GM19035 (cell line): ENCODE results near the gene UBE2D2.
A peak's percentile ranks its signal among the peaks of the same experiment; 100 is the strongest.

Experiments used
- ATAC-seq: cut with Tn5 transposase; IDR thresholded peaks from one replicate; pipeline ENCODE4 v1.9.1; 2021; ENCODE audit not compliant: unreplicated experiment

UBE2D2 gene

DNA sequence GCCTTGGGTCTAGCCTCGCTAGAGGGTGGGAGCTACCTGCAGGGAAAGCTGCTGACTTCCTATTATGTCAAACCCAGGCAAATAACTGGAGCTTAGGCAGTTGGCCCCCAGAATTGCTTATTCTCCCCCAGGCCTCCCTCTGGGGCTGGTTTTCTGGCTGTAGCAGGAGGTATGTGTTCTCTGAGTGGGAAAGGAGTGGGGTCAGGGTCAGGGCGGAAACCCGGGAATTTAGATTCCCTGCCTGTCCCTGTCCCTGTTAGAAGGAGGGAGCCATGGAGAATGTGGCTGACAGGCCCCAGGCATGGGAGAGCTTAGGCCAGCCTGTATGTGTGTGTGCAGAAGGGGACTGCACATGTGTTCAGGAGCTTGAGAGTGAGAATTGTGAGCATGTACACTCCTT lies 73.4 kb downstream of the UBE2D2 start:
- no peak for ATAC-seq

DNA sequence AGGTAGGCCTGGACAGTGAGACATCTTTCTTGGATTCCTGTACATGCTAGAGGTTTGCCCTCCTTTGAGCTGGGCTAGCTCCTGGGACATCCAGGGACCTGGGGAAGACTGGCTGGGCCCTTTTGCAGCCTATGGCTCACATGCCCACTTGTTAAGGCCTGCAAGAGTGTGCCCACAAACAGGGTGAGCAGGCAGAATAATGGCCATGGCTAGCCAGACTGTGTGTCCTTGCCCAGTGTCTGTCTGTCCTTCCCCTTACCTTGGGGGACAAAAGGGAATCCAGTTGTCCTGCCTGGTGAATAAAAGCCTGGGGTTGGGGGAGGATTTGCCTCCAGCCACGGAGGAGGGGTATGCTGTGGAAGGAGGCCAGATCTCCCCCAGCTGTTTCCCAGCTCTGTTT lies 74.1 kb downstream of the UBE2D2 start:
- ATAC-seq, result no peak

GRCh38 chr5:139635606-139636206 lies 74.6 kb downstream of the UBE2D2 start:
- no peak for ATAC-seq

- ATAC-seq, result peak; percentile 71
Measured at GRCh38 chr5:139636207-139636792, 75.2 kb downstream of the UBE2D2 start.

DNA sequence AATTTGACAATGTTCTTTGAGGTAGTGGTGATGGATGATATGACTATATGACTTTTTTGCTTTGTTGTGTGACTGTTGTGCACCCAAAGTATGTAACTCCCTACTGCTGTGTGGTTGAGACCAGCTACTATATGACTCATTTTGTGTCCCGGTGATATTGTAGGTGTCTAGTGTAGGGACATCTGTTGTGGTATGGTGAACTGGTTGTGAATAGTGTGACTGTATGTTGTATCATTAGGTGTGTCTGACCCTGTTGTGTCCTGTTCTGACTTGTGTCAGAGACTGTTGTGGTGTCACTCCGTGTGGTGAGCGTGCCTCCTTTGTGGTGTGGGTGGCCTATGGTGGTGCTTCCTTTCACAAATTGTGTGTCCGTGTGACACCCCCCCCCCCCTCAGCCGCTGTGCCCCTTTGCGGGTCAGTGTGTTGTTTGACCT lies 75.9 kb downstream of the UBE2D2 start:
- ATAC-seq, result no peak

GRCh38 chr5:139637438-139638089 lies 76.4 kb downstream of the UBE2D2 start:
- ATAC-seq, result peak; percentile 35

GRCh38 chr5:139638090-139638735 lies 77.1 kb downstream of the UBE2D2 start:
- no peak for ATAC-seq

DNA sequence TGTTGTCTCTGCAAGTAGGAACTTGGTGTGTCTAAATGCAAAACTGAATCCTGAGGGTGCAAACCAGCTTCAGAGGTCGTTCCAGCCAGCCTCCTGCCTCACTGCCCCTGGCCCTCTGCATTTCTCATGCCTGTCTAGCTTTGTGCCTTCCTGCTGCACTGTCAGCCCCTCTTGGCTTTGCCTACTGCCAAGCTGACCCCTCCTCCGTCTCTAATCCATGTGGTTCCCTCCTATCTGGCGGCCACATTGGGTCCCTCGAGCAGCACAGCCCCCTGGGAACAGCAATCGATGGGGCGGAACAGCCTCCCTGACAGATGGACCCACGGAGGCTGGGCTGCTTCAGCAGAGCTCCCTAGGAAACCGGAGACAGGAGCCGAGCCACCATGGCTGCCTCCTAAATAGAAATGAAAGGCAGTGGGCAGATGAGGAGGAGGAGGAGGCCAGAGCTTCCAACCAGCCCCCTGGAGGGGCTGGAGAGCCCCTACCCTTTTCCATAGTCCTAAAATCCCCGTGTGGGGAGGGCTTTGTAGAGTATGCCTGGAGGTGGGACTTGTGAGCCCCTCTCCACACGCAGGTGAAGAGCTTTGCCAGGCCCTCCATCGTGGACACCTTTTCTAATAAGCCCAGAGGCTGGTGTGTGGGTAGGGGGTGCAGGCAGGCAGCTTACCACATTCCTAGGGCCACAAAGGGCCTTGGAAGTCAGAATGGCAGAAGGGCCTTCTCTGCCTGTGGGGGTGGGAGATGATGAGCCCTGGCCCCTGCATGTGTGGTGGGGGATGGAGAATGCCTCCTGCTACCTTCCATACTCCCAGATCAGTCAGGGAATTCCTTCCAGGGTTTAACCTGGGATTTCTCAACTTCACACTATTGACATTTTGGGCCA lies 77.8 kb downstream of the UBE2D2 start:
- ATAC-seq, result no peak

DNA sequence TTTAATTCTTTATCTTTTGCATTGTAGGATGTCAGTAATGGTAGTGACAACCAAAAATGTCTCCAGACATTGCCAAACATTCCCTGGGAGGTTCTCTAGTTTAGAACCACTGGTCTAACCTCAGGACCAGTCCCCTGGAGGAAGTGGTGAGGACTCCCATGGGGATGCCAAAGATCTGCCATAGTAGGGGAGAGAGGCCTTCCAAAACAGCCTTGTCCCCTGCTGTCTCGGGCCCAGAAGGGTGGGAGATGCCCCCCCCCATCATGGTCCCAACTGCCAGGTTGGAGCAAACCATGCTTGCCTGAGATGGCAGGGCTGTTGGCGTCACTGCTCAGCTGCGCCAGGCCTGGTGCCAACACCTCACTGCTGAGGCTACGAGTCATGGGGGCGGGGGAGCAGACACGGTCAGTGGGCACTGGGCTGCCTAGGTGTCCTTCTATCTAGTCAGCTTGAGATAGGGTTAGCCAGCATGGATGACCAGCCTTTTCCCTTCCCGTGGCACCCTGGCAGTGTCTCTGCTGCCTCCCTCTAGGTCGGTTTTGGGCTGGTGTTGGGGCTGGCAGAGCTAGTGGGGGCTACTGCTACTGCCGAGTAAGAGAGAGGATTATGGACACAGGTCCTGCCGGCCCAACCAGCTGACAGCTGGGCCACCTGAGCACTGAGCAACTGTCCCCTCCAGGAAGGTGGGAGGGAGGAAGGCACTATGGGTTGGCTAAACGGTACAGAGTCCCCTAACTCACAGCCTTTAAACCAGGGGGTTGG lies 78.7 kb downstream of the UBE2D2 start:
- ATAC-seq, result no peak

DNA sequence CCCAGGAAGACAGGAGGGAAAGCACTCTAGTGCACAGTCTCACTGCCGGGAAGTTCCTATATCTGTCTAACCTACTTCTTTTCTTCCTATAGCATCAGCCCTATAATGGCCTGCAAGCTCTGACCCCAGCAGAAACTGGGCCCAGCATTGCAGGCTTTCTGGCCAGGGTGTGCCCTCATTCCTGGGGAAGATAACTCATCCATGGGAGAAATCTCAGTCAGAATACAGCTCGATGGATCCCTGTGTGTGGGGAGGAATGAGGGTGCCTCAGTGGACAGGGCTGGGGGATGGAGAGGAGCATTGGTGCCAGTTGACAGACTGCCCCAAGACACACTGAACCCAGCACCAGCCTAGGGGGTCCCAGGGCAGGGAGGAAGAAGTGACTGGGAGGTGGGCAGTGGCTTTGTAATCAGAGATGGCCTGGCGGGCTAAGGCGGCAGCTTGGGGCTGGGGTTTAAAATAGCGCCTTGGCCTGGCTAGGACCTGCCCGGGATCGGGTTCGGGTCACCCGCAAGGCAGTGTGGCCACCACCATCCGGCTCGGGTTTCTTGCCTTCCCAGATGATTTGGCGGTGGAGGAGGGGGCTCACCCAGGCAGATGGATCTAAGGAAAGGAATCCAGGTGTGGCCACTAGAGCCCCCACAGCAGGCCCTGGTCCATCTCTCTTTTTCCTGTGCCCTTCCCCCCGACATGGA lies 79.4 kb downstream of the UBE2D2 start:
- no peak for ATAC-seq

GRCh38 chr5:139641116-139642080 lies 80.3 kb downstream of the UBE2D2 start:
- no peak for ATAC-seq

DNA sequence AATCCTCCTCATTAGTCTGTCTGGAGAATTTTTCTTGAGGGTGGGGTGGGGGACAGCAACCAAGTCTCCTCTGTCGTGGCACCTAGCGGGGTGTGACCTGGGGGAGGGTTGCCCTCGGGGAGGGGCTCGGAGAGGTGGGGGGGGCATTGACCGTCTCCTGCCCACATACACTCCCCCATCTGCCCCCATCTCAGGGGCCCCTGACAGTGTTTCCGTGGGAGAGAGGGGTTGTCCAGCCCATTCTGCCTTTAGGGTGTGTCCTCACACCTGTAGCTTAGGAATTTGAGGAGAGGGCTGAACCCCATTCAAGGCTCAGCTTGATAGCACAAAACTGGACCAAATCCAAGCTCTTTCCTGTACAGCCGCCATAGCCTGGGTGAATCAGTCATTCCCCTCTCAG lies 81.1 kb downstream of the UBE2D2 start:
- no peak for ATAC-seq

- no peak for ATAC-seq
Measured at GRCh38 chr5:139642891-139643871, 82.0 kb downstream of the UBE2D2 start.

GRCh38 chr5:139644001-139644456 lies 82.9 kb downstream of the UBE2D2 start:
- no peak for ATAC-seq

DNA sequence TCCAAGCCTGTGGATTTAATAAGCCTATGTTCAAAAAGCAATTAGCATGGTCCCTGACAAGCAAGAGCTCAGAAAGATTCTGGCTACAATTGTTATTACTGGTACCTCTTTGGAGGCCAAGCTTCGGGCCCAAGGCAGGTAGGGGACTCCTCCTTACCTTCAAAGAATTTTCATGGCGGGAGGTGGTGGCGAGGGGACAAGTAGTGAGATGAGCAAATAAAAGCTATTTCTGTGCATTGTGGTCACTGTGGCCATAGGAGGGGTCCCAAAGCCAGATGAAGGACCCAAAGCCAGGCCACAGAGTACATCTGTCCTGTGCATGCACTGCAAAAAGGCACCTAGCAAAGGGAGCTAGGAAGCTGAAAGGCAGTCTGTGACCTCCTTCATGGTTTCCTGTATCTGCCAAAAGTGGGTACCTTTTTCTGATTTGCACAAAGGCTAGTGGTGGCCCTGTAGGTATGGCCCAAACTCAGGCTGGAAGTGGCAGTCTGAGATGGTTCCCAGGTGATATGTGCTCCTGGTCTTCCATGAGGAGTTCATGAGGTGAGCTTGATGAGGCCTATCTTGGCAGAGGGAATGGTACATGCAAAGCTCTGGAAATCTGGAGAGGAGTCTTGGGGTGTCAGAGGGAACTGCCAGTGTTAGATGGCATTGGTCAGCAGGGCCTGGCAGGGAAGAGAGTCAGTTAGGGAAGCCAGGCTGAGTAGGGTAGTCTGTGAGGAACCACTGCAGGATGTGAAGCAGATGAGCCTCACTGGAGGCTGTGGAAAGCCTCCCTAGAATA lies 83.7 kb downstream of the UBE2D2 start:
- no peak for ATAC-seq

GRCh38 chr5:139645430-139645871 lies 84.3 kb downstream of the UBE2D2 start:
- ATAC-seq, result no peak
